OCI-M2 (cell line): ENCODE results near the gene COG5.

ENCODE experiments used
- DNase-seq: peaks from one replicate; lab custom pipeline; 2025; ENCODE audit not compliant: unreplicated experiment; lab: John Stamatoyannopoulos, UW

Gene COG5

GRCh38 chr7:107345898-107346297, 217.8 kb downstream of the COG5 start:
- no peak for DNase-seq

- DNase-seq, result no peak
Measured at GRCh38 chr7:107344799-107345198, 218.9 kb downstream of the COG5 start.

GRCh38 chr7:107344286-107344685, 219.4 kb downstream of the COG5 start:
- no peak for DNase-seq

- DNase-seq, result no peak
Measured at GRCh38 chr7:107338080-107338479, 225.6 kb downstream of the COG5 start.

GRCh38 chr7:107332488-107333269, 231.0 kb downstream of the COG5 start:
- DNase-seq, result no peak

GRCh38 chr7:107330478-107330877, 233.2 kb downstream of the COG5 start:
- no peak for DNase-seq

- no peak for DNase-seq
Measured at GRCh38 chr7:107327986-107328569, 235.6 kb downstream of the COG5 start.

- no peak for DNase-seq
Measured at GRCh38 chr7:107326061-107326460, 237.7 kb downstream of the COG5 start.

GRCh38 chr7:107322015-107322414, 241.7 kb downstream of the COG5 start:
- DNase-seq, result no peak

GRCh38 chr7:107321611-107322010, 242.1 kb downstream of the COG5 start:
- no peak for DNase-seq

GRCh38 chr7:107319724-107320228, 243.9 kb downstream of the COG5 start:
- no peak for DNase-seq

GRCh38 chr7:107318523-107319160, 245.1 kb downstream of the COG5 start:
- no peak for DNase-seq

- no peak for DNase-seq
Measured at GRCh38 chr7:107315716-107316220, 248.0 kb downstream of the COG5 start.

GRCh38 chr7:107313355-107313754, 250.4 kb downstream of the COG5 start:
- DNase-seq, result no peak

GRCh38 chr7:107312418-107312817, 251.3 kb downstream of the COG5 start:
- no peak for DNase-seq

- no peak for DNase-seq
Measured at GRCh38 chr7:107309296-107309695, 254.4 kb downstream of the COG5 start.

- no peak for DNase-seq
Measured at GRCh38 chr7:107304636-107305035, 259.1 kb downstream of the COG5 start.

GRCh38 chr7:107304063-107304462, 259.7 kb downstream of the COG5 start:
- DNase-seq, result no peak

GRCh38 chr7:107302250-107302847, 261.4 kb downstream of the COG5 start:
- no peak for DNase-seq

GRCh38 chr7:107294182-107294581, 269.5 kb downstream of the COG5 start:
- no peak for DNase-seq

GRCh38 chr7:107292591-107292990, 271.1 kb downstream of the COG5 start:
- DNase-seq, result no peak
